GM23248 (cell line): ENCODE results near the gene MAP3K21.

Experiments used
- EZH2 ChIP-seq: fragments of 200-600 bp; sonication (generic); IDR thresholded peaks from 2 replicates; pipeline ENCODE4 v1.6.1; 2018; ENCODE audit warnings: antibody characterized with exemption, mild to moderate bottlenecking; ENCODE audit not compliant: insufficient read depth, poor library complexity, severe bottlenecking
- EZH2phosphoT487 ChIP-seq: fragments of 200-600 bp; sonication (generic); IDR thresholded peaks from 2 replicates; pipeline ENCODE4 v1.6.1; 2018; ENCODE audit warnings: antibody characterized with exemption, moderate library complexity, mild to moderate bottlenecking, low read depth; ENCODE audit not compliant: insufficient read depth

DNA sequence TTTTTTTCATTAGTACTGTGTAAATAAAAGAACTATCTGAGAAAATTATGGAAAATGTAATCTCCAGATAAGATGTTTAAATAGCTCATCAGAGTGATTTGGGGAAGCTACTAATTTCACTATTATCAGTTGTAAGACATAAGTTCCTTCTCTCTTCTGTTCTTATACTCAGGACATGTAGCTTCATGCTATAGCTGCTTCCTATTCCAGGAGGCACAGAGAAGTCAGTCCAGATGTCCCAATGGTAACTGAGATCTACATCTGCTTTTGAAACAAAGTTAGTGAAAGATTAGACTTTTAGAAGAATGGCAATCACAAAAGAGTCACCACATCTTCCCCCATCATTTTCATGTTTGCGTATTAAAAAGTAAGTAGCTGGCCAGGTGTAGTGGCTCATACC, 5.6 kb downstream of the MAP3K21 start:
- no peak for TF ChIP-seq EZH2
- no peak for TF ChIP-seq EZH2phosphoT487
